ENCODE results near the gene VANGL1. TPM values are rescaled to one million over a fixed set of nuclear protein-coding genes. Genes with fewer than 3 reads are reported as not detected.

Gene VANGL1
- total and polyA plus RNA-seq, 2 of the 8 experiments (the other 6 are each of a cell fraction or from before 2014, with no cell fraction given) = 9.4 to 13.4 TPM

DNA sequence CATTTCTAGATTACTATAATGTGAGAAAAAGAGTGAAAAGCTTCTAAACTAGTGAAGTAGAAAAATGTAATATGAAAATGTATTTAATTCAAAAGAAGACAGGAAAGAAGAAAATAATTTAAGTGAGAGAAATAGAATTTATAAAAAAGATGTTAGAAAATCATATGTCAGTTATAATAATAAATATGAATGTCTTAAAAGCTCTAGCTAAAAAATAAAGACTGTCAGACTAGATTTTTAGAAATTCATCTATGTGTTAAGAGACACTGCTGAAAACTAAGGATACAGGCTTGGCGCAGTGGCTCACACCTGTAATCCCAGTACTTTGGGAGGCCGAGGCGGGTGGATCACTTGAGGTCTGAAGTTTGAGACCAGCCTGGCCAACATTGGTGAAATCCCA lies 37.3 kb upstream of the VANGL1 start:
- Histone ChIP-seq H3K23ac (ENCODE audit: insufficient read length) (no peak overlapping the region), H4K91ac (replicated peaks; ENCODE audit: insufficient read length, low read length) (no peak overlapping the region), H3K9ac (replicated peaks in 1 of 4; ENCODE audit: extremely low read depth in 1 of 4, low read depth in 3 of 4, low read length in 3 of 4) (no peak overlapping the region), H2BK12ac (ENCODE audit: low read depth, low read length) (no peak overlapping the region), H3K18ac (ENCODE audit: extremely low read depth, low read length) (no peak overlapping the region), H3K27me3 (replicated peaks in 1 of 4; ENCODE audit: control insufficient read depth in 3 of 4, extremely low read depth in 1 of 4, insufficient read depth in 3 of 4, low read length in 3 of 4) (no peaks in the 10 kb centered on the region; a peak in 1 of 7 replicates), H2AFZ (ENCODE audit: low read length) (no peak overlapping the region), H3K4me1 (replicated peaks in 1 of 4; ENCODE audit: control insufficient read depth in 3 of 4, insufficient read depth in 4 of 4, low read length in 3 of 4) (peaks cover 0 to 4% (median 0%) of the 10 kb centered on the region in 4 experiments; a peak in 1 of 7 replicates), H3K4me3 (ENCODE audit: extremely low read depth in 1 of 4, insufficient read depth in 2 of 4, low read depth in 3 of 4, low read length in 4 of 4) (no peak overlapping the region), H3K4ac (replicated peaks; ENCODE audit: insufficient read length, low read depth, low read length) (no peak overlapping the region), H3K9me3 (ENCODE audit: insufficient read depth in 2 of 2, low read depth in 1 of 2, low read length in 1 of 2) (no peaks in the 10 kb centered on the region), H4K20me1 (replicated peaks in 1 of 2; ENCODE audit: control insufficient read depth in 1 of 2, insufficient read depth in 2 of 2, low read length in 2 of 2) (no peaks in the 10 kb centered on the region), H3K14ac (ENCODE audit: insufficient read length) (no peak overlapping the region), H2BK20ac (ENCODE audit: low read length) (no peak overlapping the region), H2BK120ac (replicated peaks; ENCODE audit: low read depth, low read length) (no peak overlapping the region), H3K27ac (ENCODE audit: low read depth, low read length) (no peak overlapping the region), H3K79me2 (ENCODE audit: control insufficient read depth in 1 of 2, insufficient read depth in 2 of 2, low read length in 2 of 2) (no peaks in the 10 kb centered on the region), H3K4me2 (ENCODE audit: insufficient read depth in 1 of 2, low read depth in 2 of 2, low read length in 2 of 2) (no peak overlapping the region), H3K23me2 (ENCODE audit: low read depth, low read length) (no peaks in the 10 kb centered on the region), H2AK5ac (ENCODE audit: low read depth, low read length) (no peak overlapping the region), H3K79me1 (ENCODE audit: low read depth, low read length) (no peaks in the 10 kb centered on the region), H4K5ac (ENCODE audit: insufficient read length, low read depth, low read length) (no peak overlapping the region), H3K56ac (replicated peaks; ENCODE audit: insufficient read length, low read depth, low read length) (no peak overlapping the region), H2BK5ac (ENCODE audit: low read depth, low read length) (no peak overlapping the region), H4K8ac (ENCODE audit: extremely low read depth, insufficient read depth, low read length) (no peak overlapping the region), H2BK15ac (ENCODE audit: low read length) (no peak overlapping the region), H3K36me3 (ENCODE audit: control insufficient read depth in 2 of 4, insufficient read depth in 4 of 4, low read length in 3 of 4) (no peaks in the 10 kb centered on the region)
- WGBS, 2 experiments (ENCODE audit: extremely low coverage in 1 of 2, insufficient coverage in 1 of 2, insufficient read length in 1 of 2, insufficient replicate concordance in 2 of 2, low coverage in 1 of 2, low lambda C conversion rate in 2 of 2, missing lambda C conversion rate in 1 of 2) = 90% methylated on average over 3 of the region's 3 CpGs; no CpG with 5 or more reads in 1 of the 2 experiments
- TF ChIP-seq SIX5 (IDR thresholded peaks at IDR 0.05; ENCODE audit: low read depth, low read length) (no peak), CEBPB (IDR thresholded peaks at IDR 0.05; ENCODE audit: low read depth, low read length) (no peak), RXRA (IDR thresholded peaks at IDR 0.05; ENCODE audit: insufficient read depth, low read depth, low read length) (no peak), POLR2AphosphoS5 (IDR thresholded peaks at IDR 0.05; ENCODE audit: low read depth, low read length) (no peak), SAP30 (IDR thresholded peaks at IDR 0.05; ENCODE audit: insufficient read depth, insufficient replicate concordance, low read length) (no peak), USF2 (IDR thresholded peaks at IDR 0.05; ENCODE audit: low read length) (no peak)
- ChIA-PET CTCF (ENCODE audit: partially characterized antibody) (interaction anchor here (1.0 kb wide), 1 partner anchor 104 kb away, joined by 3 read pairs; no protein-coding TSS in a partner anchor), POLR2A (ENCODE audit: partially characterized antibody) (no interaction called here)
- FAIRE-seq = no peak
- DNase-seq (ENCODE audit: low read depth in 1 of 2, low spot score in 2 of 2) = no peak

Measured in H1 (cell line).